Activated CD4-positive, alpha-beta T cell treated with anti-CD3 and anti-CD28 coated beads, Interleukin-2, amount 50 U/mL, for 48 hours (primary cell): ENCODE data around the gene COL16A1.
A peak's percentile ranks its signal among the peaks of the same experiment; 100 is the strongest.

ENCODE experiments used
- DNase-seq, 2 experiments: peaks; one replicate each; pipeline ENCODE4 v3.0.0-alpha.2; 2020

Gene COL16A1

DNA sequence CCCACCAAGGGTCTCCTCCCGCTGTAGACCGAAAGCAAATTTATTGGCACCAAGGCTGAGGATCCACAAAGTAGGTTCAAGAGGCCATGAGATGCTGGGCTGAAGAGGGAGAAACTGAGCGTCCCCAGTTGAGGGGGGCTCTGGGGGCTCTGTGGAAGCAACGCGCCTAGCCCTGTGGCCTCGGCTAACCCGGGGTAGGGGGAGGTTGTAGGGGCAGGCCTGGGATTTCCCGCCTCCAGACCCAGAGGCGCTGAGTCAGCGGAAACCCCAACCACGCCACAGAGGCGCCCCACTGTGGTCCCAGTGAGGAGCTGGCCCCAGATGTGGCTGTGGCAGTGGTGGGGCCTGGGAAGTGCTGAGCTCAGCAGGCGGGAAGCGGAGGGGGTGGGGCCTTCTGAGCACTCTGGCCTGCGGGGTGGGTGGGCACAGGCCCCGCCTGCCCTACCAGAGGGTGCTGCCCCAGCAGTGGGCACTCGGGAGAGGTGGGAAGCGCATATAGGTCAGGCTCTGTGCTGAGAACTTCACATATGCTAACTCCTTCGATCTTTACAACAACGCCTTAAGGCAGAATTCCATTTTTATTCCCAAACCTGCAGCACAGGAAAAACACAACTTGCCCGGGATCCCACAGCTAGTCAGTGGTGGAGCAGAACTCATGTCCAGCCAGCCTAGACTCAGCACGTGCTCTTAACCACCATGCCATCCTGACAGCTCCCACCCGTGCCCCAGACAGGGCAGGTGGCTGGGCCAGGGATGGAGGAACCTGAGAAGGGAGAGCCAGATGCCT, 1.5 kb upstream of the COL16A1 start:
- peak; percentile 75 to 82 for DNase-seq

DNA sequence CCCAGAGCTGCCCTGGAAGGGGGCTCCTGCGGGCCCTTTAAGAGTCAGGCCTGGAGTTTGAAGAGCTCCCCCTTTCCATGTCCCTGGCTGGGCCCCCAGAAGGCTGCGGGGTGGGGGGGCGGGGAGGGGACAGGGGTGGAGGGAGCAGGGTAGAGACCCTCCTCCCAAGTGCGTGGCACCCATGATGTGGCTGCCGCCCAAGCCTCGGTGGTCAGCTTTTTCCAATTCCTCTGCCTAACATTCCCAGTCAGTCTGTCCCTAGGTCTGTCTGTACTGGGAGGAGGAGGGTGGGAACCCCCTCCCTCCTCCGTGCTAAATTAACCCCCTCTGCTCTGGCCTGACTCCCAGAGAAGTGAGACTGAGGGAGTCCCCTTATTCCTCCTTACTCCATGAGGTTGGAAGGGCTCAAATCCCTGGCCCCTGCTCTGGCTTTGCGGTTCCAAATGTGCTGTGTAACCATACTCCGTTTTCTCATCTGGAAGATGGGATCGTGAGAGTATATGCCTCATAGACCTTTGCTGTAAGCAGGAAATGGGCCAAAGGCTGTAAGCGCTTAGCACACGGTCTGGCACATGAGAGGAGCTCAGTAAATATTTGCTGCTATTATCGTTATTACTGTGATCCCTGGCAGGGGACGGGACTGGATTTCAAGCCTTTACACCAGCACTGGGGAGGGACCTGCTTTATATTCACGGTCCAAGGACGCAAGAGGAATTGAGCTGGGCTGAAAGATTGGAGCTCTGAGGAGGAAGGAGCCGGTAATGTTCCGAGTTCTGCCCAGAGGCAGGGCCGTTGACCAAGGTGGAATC, 658 bp upstream of the COL16A1 start:
- no peak for DNase-seq

DNA sequence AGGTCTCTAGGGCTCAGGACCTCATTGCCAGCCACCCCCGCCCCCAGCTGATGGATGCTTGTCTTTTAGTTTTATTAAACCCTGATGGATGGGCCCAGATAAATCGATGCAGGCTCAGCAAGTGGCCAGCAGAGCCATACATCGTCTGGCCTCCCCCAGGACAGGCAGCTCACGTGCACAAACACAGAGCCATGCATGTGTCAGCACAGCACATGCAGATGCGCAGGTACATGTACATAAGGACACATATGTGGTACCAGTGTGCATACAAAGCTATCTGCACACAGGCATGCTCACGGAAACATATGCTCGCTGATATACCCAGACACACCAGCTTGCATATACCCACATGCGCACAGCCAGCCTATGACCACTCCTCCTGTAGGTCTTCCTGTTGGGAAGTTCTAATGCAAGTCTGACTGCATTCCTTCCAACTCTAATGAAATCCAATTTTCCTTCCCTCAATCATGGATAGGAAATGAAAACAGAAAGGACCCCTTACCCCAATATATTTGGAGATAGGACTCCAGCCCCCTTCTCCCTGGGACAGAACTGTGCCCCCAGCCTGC, 897 bp downstream of the COL16A1 start:
- no peak for DNase-seq

DNA sequence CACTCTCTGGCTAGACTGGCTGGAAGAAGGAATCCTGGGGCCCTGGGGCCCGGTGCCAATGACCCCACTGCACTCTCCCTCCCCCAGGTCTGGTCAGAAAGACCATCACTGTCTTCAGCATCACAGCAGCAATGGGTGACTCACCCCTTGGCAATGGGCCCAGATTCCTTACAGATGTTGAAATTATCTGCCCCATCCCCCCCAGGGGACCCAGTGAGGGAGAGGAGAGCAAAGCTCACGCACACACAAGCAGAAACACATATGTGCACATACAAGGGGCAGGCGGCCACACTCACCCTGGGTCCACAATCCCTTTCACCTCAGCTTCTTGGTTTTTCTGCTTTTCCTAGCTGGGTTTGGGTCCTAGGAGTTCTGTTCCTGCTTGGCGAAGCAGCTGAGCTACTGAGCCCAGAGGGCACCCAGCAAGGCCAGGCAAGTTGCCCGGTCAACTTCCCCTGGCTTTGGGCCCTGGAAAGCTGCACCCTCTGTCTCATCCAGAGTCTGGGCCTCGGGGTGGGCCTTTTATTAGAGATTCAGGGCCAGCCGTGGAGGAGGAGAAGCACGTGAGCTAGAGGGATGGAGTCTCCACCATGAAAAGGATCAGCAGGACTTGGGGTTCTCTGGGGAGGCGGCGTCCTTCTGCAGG, 2.6 kb downstream of the COL16A1 start:
- DNase-seq, result peak; percentile 40

DNA sequence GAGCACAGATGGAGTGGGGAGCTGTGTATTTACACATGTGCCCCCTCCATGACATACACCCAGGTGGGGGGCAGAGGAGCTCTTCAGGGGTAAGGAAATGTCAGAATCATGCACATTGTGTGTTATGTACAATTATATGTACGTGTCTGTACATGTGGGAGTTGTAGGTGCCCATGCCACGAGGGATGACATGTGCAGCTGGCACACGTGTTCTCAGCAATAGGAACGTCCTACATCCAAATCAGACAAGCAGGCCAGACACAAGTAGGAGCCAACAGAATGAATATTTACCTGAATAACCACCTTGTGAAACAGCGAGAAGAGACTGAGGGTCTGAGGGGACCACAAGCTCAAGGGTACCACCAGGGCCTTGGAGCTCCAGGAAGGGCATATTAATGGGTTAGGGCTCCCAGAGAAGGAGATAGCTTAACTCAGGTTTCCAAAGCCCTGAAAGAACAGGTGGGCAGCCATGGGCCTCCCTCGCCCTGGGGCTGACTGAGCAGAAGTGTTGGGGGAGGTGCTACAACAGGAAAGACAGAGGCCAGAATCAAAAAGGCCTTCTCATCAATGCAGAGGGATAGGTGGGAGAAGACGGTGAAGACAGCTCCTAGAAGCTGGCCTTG, 3.2 kb downstream of the COL16A1 start:
- DNase-seq, result no peak

DNA sequence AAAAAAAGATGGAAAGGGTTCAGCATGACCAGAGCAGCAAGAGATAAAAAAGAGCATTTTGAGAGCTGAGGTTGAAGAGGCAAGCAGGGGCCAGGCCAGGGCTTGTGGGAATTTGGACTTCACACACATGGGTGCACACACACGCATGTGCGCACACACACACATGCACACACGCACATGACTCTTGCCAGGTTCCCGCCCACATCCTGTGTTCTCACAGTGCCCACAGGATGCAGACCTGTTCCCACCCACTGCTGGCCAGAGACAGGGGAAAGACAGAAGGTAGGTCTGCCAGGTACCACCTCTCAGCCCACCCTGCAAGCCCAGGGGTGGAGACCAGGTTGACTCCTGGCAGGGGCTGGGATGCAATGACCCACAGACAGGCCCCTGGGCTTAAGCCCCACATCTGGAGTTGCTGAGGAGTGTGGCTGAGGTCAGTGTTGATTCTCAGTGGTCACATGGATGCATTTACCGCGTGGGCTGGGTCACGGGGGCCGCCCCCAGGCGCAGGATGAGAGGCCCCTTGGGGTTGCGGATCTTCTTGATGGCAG, 4.4 kb downstream of the COL16A1 start:
- DNase-seq, result peak in 1 of 2 experiments; percentile 20

DNA sequence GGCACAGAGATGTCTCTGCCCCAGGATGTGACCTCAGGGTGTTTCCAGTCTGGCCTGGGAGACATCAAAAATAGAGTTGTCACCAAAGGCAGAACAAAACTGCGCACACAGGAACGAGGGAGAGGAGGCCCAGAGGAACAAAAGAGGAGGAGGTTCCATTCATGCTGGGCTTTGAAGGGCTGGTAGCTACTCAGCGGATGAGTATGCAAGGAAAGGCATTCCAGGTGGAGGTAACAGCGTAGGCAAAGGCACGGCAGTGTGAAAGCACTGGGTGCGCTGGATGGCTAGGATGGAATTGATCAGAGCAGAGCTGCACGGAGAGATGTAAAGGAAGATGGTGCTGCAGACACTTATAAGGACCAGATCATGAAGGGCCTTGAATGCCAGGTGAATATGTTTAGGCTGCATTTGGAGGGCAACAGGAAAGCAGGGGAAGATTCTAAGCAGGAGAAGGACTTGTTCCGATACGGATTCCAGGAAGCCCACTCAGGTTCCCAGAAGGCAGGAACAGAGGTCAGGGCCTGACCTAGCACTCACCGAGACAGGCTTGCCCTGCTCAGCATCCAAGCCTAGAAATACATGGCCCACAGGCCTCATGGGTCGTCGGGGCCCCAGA, 6.3 kb downstream of the COL16A1 start:
- DNase-seq, result no peak

DNA sequence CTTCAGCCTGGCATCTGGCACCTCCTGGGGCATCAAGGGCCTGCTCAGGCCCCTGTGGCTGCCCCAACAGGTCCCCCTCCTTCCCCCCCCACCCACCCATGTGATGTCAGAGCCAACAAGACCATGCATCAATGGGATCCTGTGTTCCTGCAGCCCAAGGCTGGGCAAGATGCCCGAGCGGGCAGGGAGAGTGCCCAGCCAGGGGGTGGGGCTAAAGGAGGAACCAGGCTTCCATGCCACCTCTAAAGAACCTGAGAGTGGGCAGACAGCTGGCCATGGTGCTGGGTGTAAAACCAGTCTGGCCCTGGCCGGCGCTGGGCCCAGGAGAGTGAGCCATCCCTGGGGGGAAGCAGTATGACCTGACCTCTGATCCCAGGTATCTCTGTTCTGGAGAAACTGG, 7.6 kb downstream of the COL16A1 start:
- no peak for DNase-seq

DNA sequence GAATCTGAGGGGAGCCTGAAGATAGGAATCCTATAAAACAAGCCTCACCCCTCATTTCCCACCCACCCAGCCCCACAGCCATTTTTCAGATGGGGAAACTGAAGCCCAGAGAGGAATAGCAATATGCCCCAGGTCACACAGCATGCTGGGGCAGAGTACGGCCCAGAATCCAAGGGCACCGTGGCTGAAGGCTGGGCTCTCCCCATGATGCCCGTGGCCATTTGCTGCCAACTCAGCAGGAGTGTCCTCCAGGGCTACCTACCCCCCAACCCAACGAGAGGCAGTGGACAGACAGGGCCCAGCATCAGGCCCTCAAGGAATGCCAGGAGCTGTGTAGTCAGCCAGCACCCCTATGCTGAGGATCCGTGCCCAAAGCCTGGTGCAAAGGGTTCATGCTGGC, 8.5 kb downstream of the COL16A1 start:
- DNase-seq, result no peak

DNA sequence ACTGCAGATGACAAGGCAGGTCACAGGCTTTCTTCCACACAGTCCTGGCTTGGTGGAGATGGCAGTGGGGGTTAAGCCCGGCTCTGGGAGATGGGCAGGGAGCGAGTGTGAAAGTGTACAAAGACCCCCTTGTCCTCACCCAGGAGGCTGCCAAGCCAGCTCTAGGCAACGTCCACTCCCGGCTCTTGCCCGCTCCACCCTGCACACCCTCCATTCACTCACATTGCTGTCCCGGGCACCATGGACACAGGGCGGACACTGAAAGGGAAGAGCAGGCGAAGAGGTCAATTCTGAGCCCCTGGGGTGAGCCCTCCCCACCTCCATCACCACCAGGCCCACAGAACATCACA, 8.9 kb downstream of the COL16A1 start:
- DNase-seq, result no peak

DNA sequence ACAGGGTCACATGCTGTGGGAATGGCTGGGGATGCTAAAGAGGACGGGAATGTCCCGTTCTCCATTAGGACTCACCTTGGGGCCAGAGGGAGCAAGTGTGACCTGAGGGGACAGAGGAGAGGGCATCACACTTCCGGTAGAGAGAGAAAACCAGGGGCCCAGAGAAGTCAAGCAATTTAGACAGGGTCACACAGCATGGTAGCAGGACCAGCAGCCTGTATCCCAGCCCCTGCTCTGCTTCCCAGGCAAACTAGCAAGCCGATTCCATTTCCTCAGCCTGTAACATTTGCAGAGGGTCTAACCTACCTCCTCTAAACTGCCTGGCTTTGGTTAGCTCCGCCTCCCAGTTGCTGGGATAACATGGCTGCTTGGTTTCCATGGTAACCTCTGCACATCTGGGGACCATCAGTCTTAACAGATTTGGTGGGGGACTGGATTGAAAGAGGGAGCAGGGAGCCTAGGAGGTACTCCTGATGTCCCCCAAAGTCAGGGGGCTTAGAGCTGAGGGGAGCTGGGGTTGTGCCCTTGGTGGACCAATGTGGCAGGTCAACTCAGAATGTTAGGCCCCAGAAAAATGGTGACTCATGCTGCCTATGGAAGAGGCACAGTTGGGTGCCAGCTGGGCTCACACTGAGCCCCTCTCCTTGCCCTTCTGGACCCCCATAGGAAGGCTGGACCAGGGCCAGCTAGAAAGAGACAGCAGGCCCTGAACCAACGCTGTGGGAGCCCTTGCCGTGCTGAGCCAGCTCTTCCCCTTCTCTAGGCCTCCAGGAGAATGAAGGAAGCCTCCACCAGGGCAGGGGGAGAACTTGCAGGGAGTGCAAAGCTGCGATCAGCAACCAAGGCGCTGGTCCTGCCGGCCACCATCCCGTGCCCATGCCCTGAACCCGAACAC, 9.5 kb downstream of the COL16A1 start:
- DNase-seq, result no peak

DNA sequence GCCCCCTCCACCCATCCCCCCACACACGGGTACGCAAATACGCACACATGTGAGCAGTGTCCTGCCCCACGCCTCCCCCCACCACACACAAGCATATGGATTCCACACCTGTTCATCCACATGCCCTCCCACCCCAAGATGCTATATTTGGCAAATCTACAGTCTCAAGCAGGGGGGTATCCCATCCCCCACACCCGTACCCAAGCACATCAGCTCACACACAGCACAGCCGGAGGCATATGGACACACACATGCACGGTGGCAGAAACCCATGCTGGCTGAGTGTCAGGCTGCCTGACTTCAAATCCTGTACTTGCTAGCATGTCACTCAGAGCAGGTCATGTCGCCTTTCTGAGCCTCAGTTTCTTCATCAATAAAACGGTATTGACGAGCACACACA, 10.6 kb downstream of the COL16A1 start:
- DNase-seq, result no peak

DNA sequence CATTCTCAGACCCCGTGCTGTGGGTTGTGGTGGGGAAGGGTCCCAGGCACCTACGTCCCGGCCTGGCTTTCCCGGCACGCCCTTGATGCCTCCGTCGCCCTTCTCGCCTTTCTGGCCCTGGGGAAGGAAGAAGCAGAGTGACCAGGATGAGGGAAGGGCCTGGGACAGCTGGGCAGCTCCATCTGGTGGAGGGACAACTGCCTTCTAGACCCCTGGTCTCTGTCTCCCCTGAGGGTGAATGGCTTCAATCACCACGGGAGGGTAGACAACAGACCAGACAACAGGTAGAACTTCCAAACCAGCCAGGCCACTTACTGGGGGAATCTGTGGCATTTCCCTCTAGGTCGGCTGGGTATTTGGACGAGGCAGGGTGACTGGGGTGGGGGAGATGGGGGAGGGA, 11.9 kb downstream of the COL16A1 start:
- DNase-seq, result no peak

DNA sequence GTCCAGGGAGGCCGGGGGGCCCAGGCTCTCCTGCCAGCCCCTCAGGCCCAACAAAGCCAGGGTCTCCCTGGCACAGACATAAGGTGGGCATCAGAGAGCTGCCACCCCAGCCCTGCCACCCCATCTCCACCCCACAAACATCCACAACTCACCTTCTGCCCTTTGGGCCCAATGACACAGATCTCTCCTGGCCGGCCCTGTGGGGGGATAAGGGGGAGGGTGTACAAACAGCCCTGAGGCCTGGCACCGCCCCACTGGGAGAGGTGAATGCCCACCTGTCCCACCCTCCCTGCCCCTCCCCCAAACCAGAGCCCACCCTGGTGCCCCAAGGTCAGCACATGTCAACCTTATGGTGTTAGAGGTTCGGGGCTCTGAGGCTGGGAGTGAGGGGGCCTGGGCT, 12.4 kb downstream of the COL16A1 start:
- DNase-seq, result no peak

DNA sequence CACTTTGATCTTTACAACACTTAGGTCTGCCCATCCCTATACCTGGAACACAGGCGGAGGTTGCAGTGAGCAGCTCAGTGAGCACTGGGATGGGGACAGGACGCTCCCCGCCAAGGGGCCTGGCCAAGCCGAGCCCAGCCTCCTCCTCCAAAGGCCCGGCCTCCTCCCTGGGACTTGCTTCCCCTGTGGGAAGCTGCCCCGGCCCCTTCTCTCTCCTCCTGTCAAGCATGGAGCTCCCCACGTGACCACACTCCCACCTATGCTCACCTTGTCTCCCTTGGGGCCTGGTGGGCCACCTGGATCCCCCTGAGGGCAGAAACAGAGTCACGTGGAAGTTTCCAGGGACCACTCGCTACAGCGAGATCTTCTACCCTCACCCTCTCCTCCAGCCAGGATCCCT, 12.9 kb downstream of the COL16A1 start:
- DNase-seq, result no peak

DNA sequence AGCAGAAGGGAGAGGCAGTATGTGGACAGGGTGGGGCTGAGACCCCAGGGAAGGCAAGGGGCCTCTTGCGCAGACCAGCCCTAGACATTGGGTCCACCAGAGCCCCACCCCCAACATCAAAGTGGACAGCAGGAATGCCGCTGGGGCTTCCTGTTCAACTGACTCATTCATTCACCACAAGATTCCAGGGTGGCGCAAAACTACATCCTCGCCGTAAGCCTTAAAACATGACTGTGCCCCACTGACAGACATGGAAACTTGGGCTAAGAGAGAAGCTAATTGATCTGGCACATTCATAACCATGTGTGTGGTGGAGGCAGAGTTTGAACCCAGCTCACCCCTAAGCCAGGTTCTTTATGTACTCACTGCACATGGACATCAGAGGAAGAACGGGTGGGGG, 14.0 kb downstream of the COL16A1 start:
- no peak for DNase-seq

DNA sequence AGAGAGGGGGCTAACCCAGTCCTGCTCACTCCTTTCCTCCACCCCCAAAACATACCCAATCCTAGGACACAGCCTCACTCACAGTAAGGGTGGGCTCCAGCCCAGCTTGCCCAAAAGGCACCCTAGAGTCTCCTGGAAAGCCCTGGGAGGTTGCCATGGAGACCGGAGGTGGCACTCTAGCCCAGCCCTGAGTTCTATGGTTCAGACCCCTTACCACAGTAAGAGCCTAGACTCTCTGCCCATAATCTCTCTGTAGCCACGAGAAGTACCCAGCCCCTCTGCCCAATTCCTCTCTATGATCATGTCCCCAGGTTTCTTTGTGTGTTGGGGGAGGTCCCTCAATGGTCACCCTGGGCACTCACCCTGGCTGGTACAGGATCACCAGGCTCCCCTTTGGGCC, 14.4 kb downstream of the COL16A1 start:
- DNase-seq, result no peak

DNA sequence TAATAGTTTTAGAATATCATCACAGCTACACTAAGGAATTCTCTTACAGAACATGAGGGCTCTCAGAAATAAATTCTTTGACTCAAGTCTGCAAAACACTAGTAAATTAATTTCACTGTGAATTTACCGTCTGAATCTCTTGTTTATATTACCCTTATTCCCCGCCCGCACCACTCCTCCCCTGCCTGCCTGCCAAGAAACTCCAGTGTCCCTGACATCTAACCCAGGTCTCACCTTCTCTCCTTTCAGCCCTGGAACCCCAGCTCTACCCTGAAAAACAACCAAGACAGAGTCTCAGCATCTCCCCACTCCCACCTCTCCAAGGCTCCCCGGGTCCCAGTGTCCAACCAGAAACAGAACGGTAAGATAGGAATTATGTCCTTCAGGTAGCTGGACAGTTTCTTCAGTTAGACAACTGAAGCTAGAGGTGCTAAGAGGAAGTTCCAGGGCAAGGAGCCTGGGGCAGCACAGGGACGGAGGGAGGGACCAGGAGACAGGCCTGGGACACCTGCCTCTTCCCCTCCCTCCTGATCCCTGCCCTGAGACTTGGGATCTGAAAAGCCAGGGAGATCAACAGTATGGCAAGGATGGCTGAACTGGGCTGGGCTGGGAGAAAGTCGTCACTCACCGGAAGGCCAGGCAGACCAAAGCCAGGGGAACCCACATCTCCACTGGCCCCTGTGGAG, 15.4 kb downstream of the COL16A1 start:
- no peak for DNase-seq

DNA sequence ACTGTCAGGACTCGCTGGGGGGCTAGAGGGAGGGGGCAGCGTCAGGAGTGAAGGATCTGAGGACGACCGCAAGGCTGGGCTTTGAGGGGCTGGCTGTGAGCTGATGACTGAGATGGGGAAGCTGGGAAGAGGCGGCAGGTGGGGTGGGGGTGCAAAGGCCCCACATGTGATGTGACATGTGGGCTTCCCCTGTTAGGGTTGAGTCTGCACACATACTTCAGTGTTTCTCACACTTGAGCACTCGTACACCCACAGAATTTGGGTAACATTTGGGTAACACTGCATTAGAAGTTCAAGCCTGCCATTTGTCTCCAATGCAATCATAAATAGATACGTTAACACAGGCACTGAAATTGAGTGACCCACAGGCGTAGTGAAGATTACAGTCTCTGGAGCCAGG, 16.2 kb downstream of the COL16A1 start:
- no peak for DNase-seq

DNA sequence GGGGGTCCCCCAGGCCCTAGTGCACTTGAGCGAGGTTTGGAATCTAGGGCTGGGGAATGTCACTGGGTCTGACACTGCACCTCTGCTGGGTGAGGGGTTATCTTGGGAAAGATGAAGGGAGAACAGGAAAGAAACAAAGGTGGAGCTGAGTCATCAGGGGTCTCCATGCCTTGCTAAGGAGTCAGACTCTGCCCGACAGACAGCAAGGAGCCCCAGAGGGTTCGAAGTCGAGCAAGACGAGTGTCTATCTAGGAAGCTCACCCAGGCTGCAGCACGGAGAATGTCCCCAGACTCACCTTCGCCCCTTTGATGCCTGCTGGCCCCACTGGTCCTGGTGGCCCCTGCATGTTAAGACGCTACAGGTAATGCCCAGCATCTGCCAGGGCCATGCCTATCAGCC, 18.0 kb downstream of the COL16A1 start:
- DNase-seq, result no peak

DNA sequence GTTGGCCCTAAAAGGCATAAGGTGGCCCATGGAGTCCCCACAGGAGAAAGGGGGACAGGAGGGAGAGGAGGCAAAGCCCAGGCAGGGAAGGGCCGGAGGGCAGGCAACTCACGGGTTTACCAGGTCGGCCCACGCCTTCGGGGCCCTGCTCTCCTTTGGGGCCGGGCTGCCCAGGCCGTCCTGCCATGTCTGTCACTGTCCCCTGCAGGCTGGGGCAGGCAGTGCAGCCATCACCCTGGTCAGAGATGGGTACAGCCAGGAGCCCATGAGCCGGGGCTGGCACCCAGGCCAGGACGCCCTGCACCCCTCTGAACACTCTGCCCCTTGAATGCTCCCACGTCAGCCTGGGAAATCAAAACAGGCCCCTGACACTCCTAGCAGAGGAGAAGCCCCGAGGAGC, 19.8 kb downstream of the COL16A1 start:
- no peak for DNase-seq
